Measurements from ENCODE around the gene FAM13A. TPM values are rescaled to one million over a fixed set of nuclear protein-coding genes. Genes with fewer than 3 reads are reported as not detected.

Gene FAM13A
- total RNA-seq, 4 donors from 2014 or later = 157 to 327 (median 202) TPM

GRCh38 chr4:88786011-88786410 is 271.0 kb downstream of the FAM13A start:
- TF ChIP-seq POLR2A (IDR thresholded peaks at IDR 0.05) (no peak), CTCF (IDR thresholded peaks at IDR 0.05) (no peak)
- peaks cover 7 to 8% of the 10 kb centered on the region in 2 donors for H3K36me3 ChIP-seq
- no peak overlapping the region for H3K4me3 ChIP-seq (replicated peaks in 1 of 3)
- intact Hi-C loops (cut with DNase I) = no loop called here
- no peaks in the 10 kb centered on the region for H3K4me1 ChIP-seq
- WGBS, 2 donors = 81 to 86% methylated on average over 1 of the region's 1 CpG
- H3K27ac ChIP-seq = no peak overlapping the region
- H3K27me3 ChIP-seq = no peaks in the 10 kb centered on the region
- DNase-seq = no peak
- H3K9me3 ChIP-seq = no peaks in the 10 kb centered on the region

- Histone ChIP-seq H3K27me3 (no peaks in the 10 kb centered on the region), H3K4me3 (replicated peaks in 1 of 3) (no peak overlapping the region), H3K4me1 (peaks cover 14 to 16% of the 10 kb centered on the region in 2 donors), H3K36me3 (peaks cover 0 to 1% of the 10 kb centered on the region in 2 donors), H3K9me3 (no peaks in the 10 kb centered on the region), H3K27ac (peak overlapping the region; percentile 57 to 80 (median 73))
- 93 to 96% methylated on average over 1 of the region's 1 CpG for WGBS, 2 donors
- TF ChIP-seq CTCF (IDR thresholded peaks at IDR 0.05) (no peak), POLR2A (IDR thresholded peaks at IDR 0.05) (no peak)
- intact Hi-C loops (cut with DNase I) = no loop called here
- no peak for DNase-seq
These were observed 276.6 kb downstream of the FAM13A start for GRCh38 chr4:88780389-88780788.

- Histone ChIP-seq H3K36me3 (no peaks in the 10 kb centered on the region), H3K4me3 (replicated peaks in 1 of 3) (no peak overlapping the region)
These were observed 277.6 kb downstream of the FAM13A start for GRCh38 chr4:88779431-88779830.

DNA sequence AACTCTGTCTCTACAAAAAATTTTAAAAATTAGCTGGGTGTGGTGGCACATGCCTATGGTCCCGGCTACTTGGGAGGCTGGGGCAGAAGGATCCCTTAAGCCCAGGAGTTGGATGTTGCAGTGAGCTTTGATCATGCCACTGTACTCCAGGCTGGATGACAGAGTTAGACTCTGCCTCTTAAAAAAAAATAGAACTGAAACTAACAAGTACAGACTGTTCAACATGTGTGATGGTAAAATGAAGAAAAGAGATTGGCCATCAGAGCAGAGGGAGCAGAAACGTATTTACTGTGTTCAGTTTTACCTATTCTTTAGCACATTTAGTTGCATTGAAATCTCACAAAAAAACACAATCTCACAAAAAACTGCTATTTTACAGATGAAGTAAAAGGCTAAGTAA is 281.5 kb downstream of the FAM13A start:
- Histone ChIP-seq H3K9me3 (no peaks in the 10 kb centered on the region), H3K4me1 (peaks cover 37 to 46% of the 10 kb centered on the region in 2 donors), H3K27me3 (no peaks in the 10 kb centered on the region), H3K4me3 (replicated peaks in 1 of 3) (no peak overlapping the region), H3K27ac (peak overlapping the region in 1 of 3 donors; percentile 96), H3K36me3 (no peaks in the 10 kb centered on the region)
- DNase-seq = no peak
- intact Hi-C loops (cut with DNase I) = no loop called here
- TF ChIP-seq POLR2A (IDR thresholded peaks at IDR 0.05) (no peak), CTCF (IDR thresholded peaks at IDR 0.05) (no peak)
- 94 to 98% methylated on average over 2 of the region's 2 CpGs for WGBS, 2 donors

More at GRCh38 chr4:88779431-88779830, 277.6 kb downstream of the FAM13A start:
- TF ChIP-seq POLR2A (IDR thresholded peaks at IDR 0.05) (no peak), CTCF (IDR thresholded peaks at IDR 0.05) (no peak)
- Histone ChIP-seq H3K27me3 (no peaks in the 10 kb centered on the region), H3K4me1 (peaks cover 14 to 16% of the 10 kb centered on the region in 2 donors), H3K27ac (peak overlapping the region; percentile 57 to 80 (median 73)), H3K9me3 (no peaks in the 10 kb centered on the region)
- 61 to 63% methylated on average over 3 of the region's 3 CpGs for WGBS, 2 donors
- peak in 1 of 2 donors; percentile 37 for DNase-seq
- intact Hi-C loops (cut with DNase I) = no loop called here

- Histone ChIP-seq H3K4me3 (replicated peaks in 1 of 3) (no peak overlapping the region), H3K36me3 (no peaks in the 10 kb centered on the region), H3K27me3 (no peaks in the 10 kb centered on the region), H3K27ac (peak overlapping the region in 2 of 3 donors; percentile 5 to 96), H3K4me1 (peaks cover 39 to 49% of the 10 kb centered on the region in 2 donors), H3K9me3 (no peaks in the 10 kb centered on the region)
- intact Hi-C loops (cut with DNase I) = no loop called here
- TF ChIP-seq CTCF (IDR thresholded peaks at IDR 0.05) = no peak
- no peak for DNase-seq
- 95 to 98% methylated on average over 1 of the region's 1 CpG for WGBS, 2 donors
These were observed 282.0 kb downstream of the FAM13A start for GRCh38 chr4:88775026-88775425.
